HepG2 (cell line): Measurements from ENCODE around the gene CAMKMT. TPM values are rescaled to one million over a fixed set of nuclear protein-coding genes. Genes with fewer than 3 reads are reported as not detected.

Experiments
- SNAI1 ChIP-seq: sonication (generic); formaldehyde crosslinking; IDR thresholded peaks from 2 replicates; pipeline ENCODE4 v1.5.0; 2020; ENCODE audit warnings: mild to moderate bottlenecking, missing genetic modification reagents, borderline replicate concordance
- ZNF326 ChIP-seq: sonication (generic); formaldehyde crosslinking; IDR thresholded peaks from 2 replicates; pipeline ENCODE4 v1.4.0; 2020; ENCODE audit warnings: missing genetic modification reagents, borderline replicate concordance
- ZNF44 ChIP-seq: sonication (generic); formaldehyde crosslinking; IDR thresholded peaks from 2 replicates; pipeline ENCODE4 v1.5.1; 2020; ENCODE audit warnings: mild to moderate bottlenecking, missing genetic modification reagents
- ZNF468 ChIP-seq: sonication (generic); formaldehyde crosslinking; IDR thresholded peaks from 2 replicates; pipeline ENCODE4 v1.8.0; 2022; ENCODE audit warnings: mild to moderate bottlenecking, moderate library complexity, missing genetic modification reagents
- polyA plus RNA-seq, 8 experiments: library from polyadenylated mRNA; depleted of rRNA in 3 of 8; stranded (reverse) in 7 of 8; unstranded in 1 of 8; fragments of >200 nt; fragmentation: Illumina TruSeq in 4 of 8; extraction: Trizol in 4 of 8; gene quantifications; 2 replicates each; pipeline versions ENCODE4 v1.2.1 to v1.2.3, GENCODE V29; 2011 to 2016; ENCODE audit warnings: low read depth in 4 of 8, missing spikeins in 1 of 8, mixed read lengths in 1 of 8; ENCODE audit not compliant: insufficient read depth in 1 of 8
- total RNA-seq, 5 experiments: library from RNA; depleted of rRNA; stranded (reverse); fragments of >200 nt; fragmentation: Illumina TruSeq; extraction: Trizol; gene quantifications; 2 replicates each; pipeline ENCODE4 v1.2.3, GENCODE V29; 2016; ENCODE audit warnings: low read depth in 1 of 5
- TF ChIP-seq, protein P1 (sequence below): sonication (generic); formaldehyde crosslinking; IDR thresholded peaks from 2 replicates; pipeline ENCODE4 v1.5.0; 2020; ENCODE audit warnings: mild to moderate bottlenecking, missing genetic modification reagents
- TF ChIP-seq, protein P2 (sequence below): sonication (generic); formaldehyde crosslinking; IDR thresholded peaks from 2 replicates; pipeline ENCODE4 v1.4.0; 2020; ENCODE audit warnings: missing genetic modification reagents
- TF ChIP-seq, protein P3 (sequence below): sonication (generic); formaldehyde crosslinking; IDR thresholded peaks from 2 replicates; pipeline ENCODE4 v1.9.0; 2021; ENCODE audit warnings: mild to moderate bottlenecking, missing genetic modification reagents

The CAMKMT gene
- total and polyA plus RNA-seq, 2 of the 13 experiments (the other 11 are each of a cell fraction or from before 2014, with no cell fraction given), result 6.9 to 20.8 TPM

DNA sequence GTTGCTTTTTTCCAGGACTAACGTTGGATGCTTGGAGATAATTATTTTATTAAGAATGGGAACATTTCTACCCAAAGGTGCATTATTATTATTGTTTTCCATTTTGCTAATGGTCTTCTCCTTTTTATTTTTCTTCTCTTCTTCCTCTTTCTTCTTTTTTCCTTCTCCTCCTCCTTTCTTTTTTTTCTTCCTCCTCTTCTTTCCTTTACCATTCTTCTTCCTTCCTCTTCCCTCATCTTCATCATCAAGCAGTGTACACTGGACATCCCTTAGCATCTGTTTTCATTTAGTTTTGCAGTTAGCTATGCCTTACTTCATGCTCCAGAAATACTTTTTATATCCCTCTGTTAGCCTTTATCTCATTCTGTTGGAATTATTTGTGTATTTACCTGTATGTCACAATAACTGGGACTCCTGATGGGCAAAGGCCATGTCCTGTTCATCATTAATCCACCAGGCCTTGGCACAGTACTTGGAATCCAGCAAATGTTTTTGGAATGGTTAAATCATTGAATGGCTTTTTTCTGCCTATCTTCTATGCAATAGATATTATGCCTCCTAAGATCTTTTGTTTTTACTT, 162.7 kb downstream of the CAMKMT start (continued):
- TF ChIP-seq, protein P1, sequence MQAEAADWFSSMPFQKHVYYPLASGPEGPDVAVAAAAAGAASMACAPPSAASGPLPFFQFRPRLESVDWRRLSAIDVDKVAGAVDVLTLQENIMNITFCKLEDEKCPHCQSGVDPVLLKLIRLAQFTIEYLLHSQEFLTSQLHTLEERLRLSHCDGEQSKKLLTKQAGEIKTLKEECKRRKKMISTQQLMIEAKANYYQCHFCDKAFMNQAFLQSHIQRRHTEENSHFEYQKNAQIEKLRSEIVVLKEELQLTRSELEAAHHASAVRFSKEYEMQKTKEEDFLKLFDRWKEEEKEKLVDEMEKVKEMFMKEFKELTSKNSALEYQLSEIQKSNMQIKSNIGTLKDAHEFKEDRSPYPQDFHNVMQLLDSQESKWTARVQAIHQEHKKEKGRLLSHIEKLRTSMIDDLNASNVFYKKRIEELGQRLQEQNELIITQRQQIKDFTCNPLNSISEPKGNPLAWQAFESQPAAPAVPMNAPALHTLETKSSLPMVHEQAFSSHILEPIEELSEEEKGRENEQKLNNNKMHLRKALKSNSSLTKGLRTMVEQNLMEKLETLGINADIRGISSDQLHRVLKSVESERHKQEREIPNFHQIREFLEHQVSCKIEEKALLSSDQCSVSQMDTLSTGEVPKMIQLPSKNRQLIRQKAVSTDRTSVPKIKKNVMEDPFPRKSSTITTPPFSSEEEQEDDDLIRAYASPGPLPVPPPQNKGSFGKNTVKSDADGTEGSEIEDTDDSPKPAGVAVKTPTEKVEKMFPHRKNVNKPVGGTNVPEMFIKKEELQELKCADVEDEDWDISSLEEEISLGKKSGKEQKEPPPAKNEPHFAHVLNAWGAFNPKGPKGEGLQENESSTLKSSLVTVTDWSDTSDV (CRISPR knock-in tag), result no peak
- TF ChIP-seq, protein P2, sequence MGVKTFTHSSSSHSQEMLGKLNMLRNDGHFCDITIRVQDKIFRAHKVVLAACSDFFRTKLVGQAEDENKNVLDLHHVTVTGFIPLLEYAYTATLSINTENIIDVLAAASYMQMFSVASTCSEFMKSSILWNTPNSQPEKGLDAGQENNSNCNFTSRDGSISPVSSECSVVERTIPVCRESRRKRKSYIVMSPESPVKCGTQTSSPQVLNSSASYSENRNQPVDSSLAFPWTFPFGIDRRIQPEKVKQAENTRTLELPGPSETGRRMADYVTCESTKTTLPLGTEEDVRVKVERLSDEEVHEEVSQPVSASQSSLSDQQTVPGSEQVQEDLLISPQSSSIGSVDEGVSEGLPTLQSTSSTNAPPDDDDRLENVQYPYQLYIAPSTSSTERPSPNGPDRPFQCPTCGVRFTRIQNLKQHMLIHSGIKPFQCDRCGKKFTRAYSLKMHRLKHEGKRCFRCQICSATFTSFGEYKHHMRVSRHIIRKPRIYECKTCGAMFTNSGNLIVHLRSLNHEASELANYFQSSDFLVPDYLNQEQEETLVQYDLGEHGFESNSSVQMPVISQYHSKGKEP (CRISPR knock-in tag), result no peak
- TF ChIP-seq ZNF44 (CRISPR knock-in tag), result no peak
- TF ChIP-seq ZNF326, result no peak
- no peak for TF ChIP-seq ZNF468
- TF ChIP-seq SNAI1 (CRISPR knock-in tag), result no peak
- TF ChIP-seq, protein P3, sequence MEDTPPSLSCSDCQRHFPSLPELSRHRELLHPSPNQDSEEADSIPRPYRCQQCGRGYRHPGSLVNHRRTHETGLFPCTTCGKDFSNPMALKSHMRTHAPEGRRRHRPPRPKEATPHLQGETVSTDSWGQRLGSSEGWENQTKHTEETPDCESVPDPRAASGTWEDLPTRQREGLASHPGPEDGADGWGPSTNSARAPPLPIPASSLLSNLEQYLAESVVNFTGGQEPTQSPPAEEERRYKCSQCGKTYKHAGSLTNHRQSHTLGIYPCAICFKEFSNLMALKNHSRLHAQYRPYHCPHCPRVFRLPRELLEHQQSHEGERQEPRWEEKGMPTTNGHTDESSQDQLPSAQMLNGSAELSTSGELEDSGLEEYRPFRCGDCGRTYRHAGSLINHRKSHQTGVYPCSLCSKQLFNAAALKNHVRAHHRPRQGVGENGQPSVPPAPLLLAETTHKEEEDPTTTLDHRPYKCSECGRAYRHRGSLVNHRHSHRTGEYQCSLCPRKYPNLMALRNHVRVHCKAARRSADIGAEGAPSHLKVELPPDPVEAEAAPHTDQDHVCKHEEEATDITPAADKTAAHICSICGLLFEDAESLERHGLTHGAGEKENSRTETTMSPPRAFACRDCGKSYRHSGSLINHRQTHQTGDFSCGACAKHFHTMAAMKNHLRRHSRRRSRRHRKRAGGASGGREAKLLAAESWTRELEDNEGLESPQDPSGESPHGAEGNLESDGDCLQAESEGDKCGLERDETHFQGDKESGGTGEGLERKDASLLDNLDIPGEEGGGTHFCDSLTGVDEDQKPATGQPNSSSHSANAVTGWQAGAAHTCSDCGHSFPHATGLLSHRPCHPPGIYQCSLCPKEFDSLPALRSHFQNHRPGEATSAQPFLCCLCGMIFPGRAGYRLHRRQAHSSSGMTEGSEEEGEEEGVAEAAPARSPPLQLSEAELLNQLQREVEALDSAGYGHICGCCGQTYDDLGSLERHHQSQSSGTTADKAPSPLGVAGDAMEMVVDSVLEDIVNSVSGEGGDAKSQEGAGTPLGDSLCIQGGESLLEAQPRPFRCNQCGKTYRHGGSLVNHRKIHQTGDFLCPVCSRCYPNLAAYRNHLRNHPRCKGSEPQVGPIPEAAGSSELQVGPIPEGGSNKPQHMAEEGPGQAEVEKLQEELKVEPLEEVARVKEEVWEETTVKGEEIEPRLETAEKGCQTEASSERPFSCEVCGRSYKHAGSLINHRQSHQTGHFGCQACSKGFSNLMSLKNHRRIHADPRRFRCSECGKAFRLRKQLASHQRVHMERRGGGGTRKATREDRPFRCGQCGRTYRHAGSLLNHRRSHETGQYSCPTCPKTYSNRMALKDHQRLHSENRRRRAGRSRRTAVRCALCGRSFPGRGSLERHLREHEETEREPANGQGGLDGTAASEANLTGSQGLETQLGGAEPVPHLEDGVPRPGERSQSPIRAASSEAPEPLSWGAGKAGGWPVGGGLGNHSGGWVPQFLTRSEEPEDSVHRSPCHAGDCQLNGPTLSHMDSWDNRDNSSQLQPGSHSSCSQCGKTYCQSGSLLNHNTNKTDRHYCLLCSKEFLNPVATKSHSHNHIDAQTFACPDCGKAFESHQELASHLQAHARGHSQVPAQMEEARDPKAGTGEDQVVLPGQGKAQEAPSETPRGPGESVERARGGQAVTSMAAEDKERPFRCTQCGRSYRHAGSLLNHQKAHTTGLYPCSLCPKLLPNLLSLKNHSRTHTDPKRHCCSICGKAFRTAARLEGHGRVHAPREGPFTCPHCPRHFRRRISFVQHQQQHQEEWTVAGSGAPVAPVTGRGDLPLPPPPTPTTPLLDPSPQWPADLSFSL (CRISPR knock-in tag), result no peak
